T47D (cell line): ENCODE measurements around the gene USP17L17.
"Not testable (repeated sequence)": the region's sequence is repeated elsewhere in the genome, so short reads cannot be mapped to it uniquely, and the experiment has no call there.

ENCODE experiments used
- DNase-seq, 2 experiments: peaks; one replicate each; pipeline versions ENCODE4 v3.0.0 to v3.0.0-alpha.2; 2011 to 2012; ENCODE audit warnings: low read depth in 1 of 2, low spot score in 1 of 2
- in situ Hi-C: cut with HindIII; loops from 2 replicates; pipeline ENCODE4 v1.10.0; 2016; ENCODE audit warnings: low sequenced_read_pairs, low pct_unique_long_range_greater_than_20kb

The USP17L17 gene

GRCh38 chr4:9243579-9243978, at the start of gene USP17L17:
TSS of gene USP17L17 (plus strand) at chr4:9243879. CDS start at chr4:9243879, 0 bp downstream.
- DNase-seq, in situ Hi-C loops: not testable (repeated sequence)

GRCh38 chr4:9210357-9210756, 33.3 kb upstream of the USP17L17 start, which contains the start of gene USP17L10:
TSS of gene USP17L10 (plus strand) at chr4:9210657. CDS start at chr4:9210657, 0 bp downstream.
- DNase-seq, in situ Hi-C loops: not testable (repeated sequence)

- in situ Hi-C loops, DNase-seq: not testable (repeated sequence)
Observed at GRCh38 chr4:9214701-9215100, 29.0 kb upstream of the USP17L17 start.

GRCh38 chr4:9215105-9215504, 28.6 kb upstream of the USP17L17 start, which contains the start of gene USP17L11:
TSS of gene USP17L11 (plus strand) at chr4:9215405. CDS start at chr4:9215405, 0 bp downstream.
- DNase-seq, in situ Hi-C loops: not testable (repeated sequence)

- DNase-seq, in situ Hi-C loops: not testable (repeated sequence)
Observed at GRCh38 chr4:9219852-9220251, 23.8 kb upstream of the USP17L17 start, which contains the start of gene USP17L12. TSS of gene USP17L12 (plus strand) at chr4:9220152. CDS start at chr4:9220152, 0 bp downstream.

GRCh38 chr4:9224596-9224995, 19.1 kb upstream of the USP17L17 start, which contains the start of gene USP17L13:
TSS of gene USP17L13 (plus strand) at chr4:9224896. CDS start at chr4:9224896, 0 bp downstream.
- DNase-seq, in situ Hi-C loops: not testable (repeated sequence)

- in situ Hi-C loops, DNase-seq: not testable (repeated sequence)
Observed at GRCh38 chr4:9230249-9230648, 13.4 kb upstream of the USP17L17 start.

GRCh38 chr4:9234085-9234484, 9.6 kb upstream of the USP17L17 start, which contains the start of gene USP17L15:
TSS of gene USP17L15 (plus strand) at chr4:9234385. CDS start at chr4:9234385, 0 bp downstream.
- in situ Hi-C loops, DNase-seq: not testable (repeated sequence)

GRCh38 chr4:9238461-9238860, 5.2 kb upstream of the USP17L17 start:
- in situ Hi-C loops, DNase-seq: not testable (repeated sequence)

- DNase-seq, in situ Hi-C loops: not testable (repeated sequence)
Observed at GRCh38 chr4:9247953-9248680, 4.4 kb downstream of the USP17L17 start, which contains the start of gene USP17L18. TSS of gene USP17L18 (plus strand) at chr4:9248630. CDS start at chr4:9248630, 0 bp downstream.

- in situ Hi-C loops, DNase-seq: not testable (repeated sequence)
Observed at GRCh38 chr4:9253078-9253477, 9.4 kb downstream of the USP17L17 start, which contains the start of gene USP17L19. TSS of gene USP17L19 (plus strand) at chr4:9253378. CDS start at chr4:9253378, 0 bp downstream.

- DNase-seq, in situ Hi-C loops: not testable (repeated sequence)
Observed at GRCh38 chr4:9257824-9258223, 14.1 kb downstream of the USP17L17 start, which contains the start of gene USP17L20. TSS of gene USP17L20 (plus strand) at chr4:9258124. CDS start at chr4:9258124, 0 bp downstream.

- DNase-seq, in situ Hi-C loops: not testable (repeated sequence)
Observed at GRCh38 chr4:9262572-9262971, 18.9 kb downstream of the USP17L17 start, which contains the start of gene USP17L21. TSS of gene USP17L21 (plus strand) at chr4:9262872. CDS start at chr4:9262872, 0 bp downstream.

GRCh38 chr4:9267319-9267718, 23.6 kb downstream of the USP17L17 start, which contains the start of gene USP17L22:
TSS of gene USP17L22 (plus strand) at chr4:9267619. CDS start at chr4:9267619, 0 bp downstream.
- in situ Hi-C loops, DNase-seq: not testable (repeated sequence)

- DNase-seq, in situ Hi-C loops: not testable (repeated sequence)
Observed at GRCh38 chr4:9271719-9272118, 28.0 kb downstream of the USP17L17 start.
